GM18873 (cell line): ENCODE results near the gene RAD54L2.
"Not testable (repeated sequence)": the region's sequence is repeated elsewhere in the genome, so short reads cannot be mapped to it uniquely, and the experiment has no call there.

ENCODE experiments used
- ATAC-seq: cut with Tn5 transposase; IDR thresholded peaks from one replicate; pipeline ENCODE4 v1.9.1; 2021; ENCODE audit warnings: mild to moderate bottlenecking, moderate library complexity, moderate number of reproducible peaks; ENCODE audit not compliant: unreplicated experiment, low FRiP score

The RAD54L2 gene

GRCh38 chr3:51542596-51542995 lies 4.1 kb downstream of the RAD54L2 start:
- ATAC-seq: not testable (repeated sequence)

GRCh38 chr3:51544011-51544775 lies 5.7 kb downstream of the RAD54L2 start:
- no peak for ATAC-seq

GRCh38 chr3:51547274-51547673 lies 8.8 kb downstream of the RAD54L2 start:
- no peak for ATAC-seq

GRCh38 chr3:51549311-51549710 lies 10.8 kb downstream of the RAD54L2 start:
- no peak for ATAC-seq

GRCh38 chr3:51550080-51550819 lies 11.7 kb downstream of the RAD54L2 start:
- ATAC-seq: no peak

GRCh38 chr3:51557993-51558392 lies 19.5 kb downstream of the RAD54L2 start:
- ATAC-seq: no peak

- no peak for ATAC-seq
Observed at GRCh38 chr3:51559411-51559888, 20.9 kb downstream of the RAD54L2 start.

- no peak for ATAC-seq
Observed at GRCh38 chr3:51559961-51560360, 21.4 kb downstream of the RAD54L2 start.

GRCh38 chr3:51562403-51562802 lies 23.9 kb downstream of the RAD54L2 start:
- not testable (repeated sequence) for ATAC-seq

GRCh38 chr3:51568036-51568435 lies 29.5 kb downstream of the RAD54L2 start:
- no peak for ATAC-seq

- no peak for ATAC-seq
Observed at GRCh38 chr3:51568996-51569395, 30.5 kb downstream of the RAD54L2 start.

- no peak for ATAC-seq
Observed at GRCh38 chr3:51578238-51578637, 39.7 kb downstream of the RAD54L2 start.

- ATAC-seq: no peak
Observed at GRCh38 chr3:51580418-51580817, 41.9 kb downstream of the RAD54L2 start.

- no peak for ATAC-seq
Observed at GRCh38 chr3:51581524-51581923, 43.0 kb downstream of the RAD54L2 start.

GRCh38 chr3:51585197-51585596 lies 46.7 kb downstream of the RAD54L2 start:
- no peak for ATAC-seq

- no peak for ATAC-seq
Observed at GRCh38 chr3:51585871-51586270, 47.4 kb downstream of the RAD54L2 start.
